ENCODE measurements around the gene ARL5C.

ARL5C gene

DNA sequence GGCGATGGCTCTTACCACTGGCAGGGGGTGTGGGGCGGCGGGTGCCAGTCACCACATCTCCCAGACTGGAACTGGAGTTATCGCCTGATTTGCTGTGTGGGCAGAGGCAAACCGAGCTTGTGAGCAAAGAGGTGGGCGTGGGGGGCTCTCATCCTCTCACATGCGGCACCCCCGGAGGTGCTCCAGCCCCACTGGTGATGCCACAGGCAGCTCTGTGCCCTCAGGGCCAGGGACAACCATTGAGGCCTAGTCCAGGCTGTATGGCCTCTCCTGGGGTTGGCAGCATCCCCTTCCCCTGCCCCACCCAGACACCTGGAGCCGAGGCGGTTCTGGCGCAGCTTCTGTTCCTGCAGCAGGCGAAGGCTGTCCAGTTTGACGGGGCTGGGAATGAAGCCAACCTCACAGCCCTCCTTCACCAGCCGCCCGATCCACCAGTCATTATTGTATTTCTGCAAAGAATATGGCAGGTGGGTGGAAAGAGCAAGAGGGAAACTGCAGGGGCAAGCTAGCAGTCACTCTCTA is 20.6 kb upstream of the ARL5C start:
- Histone ChIP-seq H3K18ac (ENCODE audit: low read length) (no peak overlapping the region), H3K4me2 (ENCODE audit: low read length) (no peak overlapping the region), H4K12ac (ENCODE audit: low read depth, low read length) (no peak overlapping the region), H3K79me1 (ENCODE audit: low read length) (no peaks in the 10 kb centered on the region), H3K27ac (ENCODE audit: low read depth, low read length) (no peak overlapping the region), H3K23ac (ENCODE audit: low read length) (no peak overlapping the region), H3K36me3 (ENCODE audit: control insufficient read depth in 1 of 2, insufficient read depth in 2 of 2, low read length in 2 of 2) (peaks cover 14 to 16% of the 10 kb centered on the region in 2 experiments), H3K27me3 (ENCODE audit: insufficient read depth, low read length) (no peaks in the 10 kb centered on the region), H3K14ac (ENCODE audit: low read length) (no peak overlapping the region), H2AFZ (ENCODE audit: insufficient read depth, low read length, poor library complexity) (no peak overlapping the region), H4K8ac (ENCODE audit: low read depth, low read length) (no peak overlapping the region), H3K79me2 (ENCODE audit: control insufficient read depth, insufficient read depth, low read length, poor library complexity) (no peaks in the 10 kb centered on the region), H3K9ac (ENCODE audit: low read length) (no peak overlapping the region), H2BK120ac (ENCODE audit: insufficient read depth, low read length, poor library complexity) (no peak overlapping the region), H2BK12ac (ENCODE audit: low read length) (no peak overlapping the region), H3K4me3 (ENCODE audit: low read depth, low read length) (no peak overlapping the region), H2BK5ac (ENCODE audit: low read depth, low read length, poor library complexity) (no peak overlapping the region), H4K91ac (ENCODE audit: low read depth, low read length) (no peak overlapping the region), H3K4ac (ENCODE audit: low read depth, low read length) (no peak overlapping the region), H3K9me3 (ENCODE audit: insufficient read depth, low read depth, low read length) (no peaks in the 10 kb centered on the region), H3K4me1 (ENCODE audit: control insufficient read depth in 1 of 2, insufficient read depth in 2 of 2, low read length in 2 of 2) (no peaks in the 10 kb centered on the region), H2AK5ac (ENCODE audit: low read length) (no peak overlapping the region)
- no peak for DNase-seq
- no CpG with 5 or more reads among the region's 15 CpGs for WGBS (ENCODE audit: extremely low coverage, insufficient coverage, insufficient read length)

DNA sequence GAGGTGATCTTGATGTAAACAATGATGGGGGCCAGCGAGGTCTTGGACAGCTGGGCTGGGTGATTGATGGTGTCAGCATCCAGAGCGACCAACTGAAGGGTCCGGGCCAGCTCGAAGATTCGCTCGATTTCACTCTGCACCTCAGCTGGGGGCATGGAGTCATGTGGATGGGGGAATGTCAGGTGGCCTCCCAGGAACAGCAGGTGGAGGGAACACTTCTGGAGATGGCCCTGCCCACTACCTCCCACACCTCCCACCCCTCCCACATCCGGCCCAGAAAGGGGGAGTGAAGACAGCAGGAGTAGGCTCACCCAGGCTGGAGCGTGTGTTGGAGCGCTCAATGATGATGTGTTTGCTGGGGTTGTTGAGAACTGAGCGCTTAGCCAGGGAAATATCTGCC is 17.8 kb upstream of the ARL5C start:
- H4K8ac ChIP-seq (ENCODE audit: low read depth, low read length): no peak overlapping the region
- H2AK5ac ChIP-seq (ENCODE audit: low read length): no peak overlapping the region
- no peaks in the 10 kb centered on the region for H3K79me2 ChIP-seq (ENCODE audit: control insufficient read depth, insufficient read depth, low read length, poor library complexity)
- no peak for DNase-seq
- no peak overlapping the region for H3K9ac ChIP-seq (ENCODE audit: low read length)
- H4K12ac ChIP-seq (ENCODE audit: low read depth, low read length): no peak overlapping the region
- no peak overlapping the region for H3K18ac ChIP-seq (ENCODE audit: low read length)
- H2BK120ac ChIP-seq (ENCODE audit: insufficient read depth, low read length, poor library complexity): no peak overlapping the region
- no peaks in the 10 kb centered on the region for H3K27me3 ChIP-seq (ENCODE audit: insufficient read depth, low read length)
- no peak overlapping the region for H3K4me3 ChIP-seq (ENCODE audit: low read depth, low read length)
- no peaks in the 10 kb centered on the region for H3K79me1 ChIP-seq (ENCODE audit: low read length)
- no peak overlapping the region for H2BK12ac ChIP-seq (ENCODE audit: low read length)
- no peak overlapping the region for H3K23ac ChIP-seq (ENCODE audit: low read length)
- peaks cover 11 to 13% of the 10 kb centered on the region in 2 experiments for H3K36me3 ChIP-seq (ENCODE audit: control insufficient read depth in 1 of 2, insufficient read depth in 2 of 2, low read length in 2 of 2)
- H4K91ac ChIP-seq (ENCODE audit: low read depth, low read length): no peak overlapping the region
- H3K27ac ChIP-seq (ENCODE audit: low read depth, low read length): no peak overlapping the region
- WGBS (ENCODE audit: extremely low coverage, insufficient coverage, insufficient read length): no CpG with 5 or more reads among the region's 10 CpGs
- H2AFZ ChIP-seq (ENCODE audit: insufficient read depth, low read length, poor library complexity): no peak overlapping the region
- H3K4ac ChIP-seq (ENCODE audit: low read depth, low read length): no peak overlapping the region
- H3K4me2 ChIP-seq (ENCODE audit: low read length): no peak overlapping the region
- no peaks in the 10 kb centered on the region for H3K9me3 ChIP-seq (ENCODE audit: insufficient read depth, low read depth, low read length)
- no peaks in the 10 kb centered on the region for H3K4me1 ChIP-seq (ENCODE audit: control insufficient read depth in 1 of 2, insufficient read depth in 2 of 2, low read length in 2 of 2)
- no peak overlapping the region for H3K14ac ChIP-seq (ENCODE audit: low read length)
- H2BK5ac ChIP-seq (ENCODE audit: low read depth, low read length, poor library complexity): no peak overlapping the region

- H4K8ac ChIP-seq (ENCODE audit: low read depth, low read length): no peak overlapping the region
- no peaks in the 10 kb centered on the region for H3K79me2 ChIP-seq (ENCODE audit: control insufficient read depth, insufficient read depth, low read length, poor library complexity)
- peaks cover 11 to 13% of the 10 kb centered on the region in 2 experiments for H3K36me3 ChIP-seq (ENCODE audit: control insufficient read depth in 1 of 2, insufficient read depth in 2 of 2, low read length in 2 of 2)
- no peak overlapping the region for H4K12ac ChIP-seq (ENCODE audit: low read depth, low read length)
- H3K9me3 ChIP-seq (ENCODE audit: insufficient read depth, low read depth, low read length): no peaks in the 10 kb centered on the region
- no peak overlapping the region for H3K4me2 ChIP-seq (ENCODE audit: low read length)
- no peak overlapping the region for H4K91ac ChIP-seq (ENCODE audit: low read depth, low read length)
- WGBS (ENCODE audit: extremely low coverage, insufficient coverage, insufficient read length): no CpG with 5 or more reads among the region's 5 CpGs
- H3K79me1 ChIP-seq (ENCODE audit: low read length): no peaks in the 10 kb centered on the region
- H3K4me1 ChIP-seq (ENCODE audit: control insufficient read depth in 1 of 2, insufficient read depth in 2 of 2, low read length in 2 of 2): no peaks in the 10 kb centered on the region
- H3K4ac ChIP-seq (ENCODE audit: low read depth, low read length): no peak overlapping the region
- no peak overlapping the region for H3K9ac ChIP-seq (ENCODE audit: low read length)
- H3K18ac ChIP-seq (ENCODE audit: low read length): no peak overlapping the region
- no peak overlapping the region for H2BK5ac ChIP-seq (ENCODE audit: low read depth, low read length, poor library complexity)
- peak; percentile 27 to 49 for DNase-seq
- no peak overlapping the region for H3K27ac ChIP-seq (ENCODE audit: low read depth, low read length)
- no peak overlapping the region for H2BK12ac ChIP-seq (ENCODE audit: low read length)
- no peak overlapping the region for H3K4me3 ChIP-seq (ENCODE audit: low read depth, low read length)
- H3K23ac ChIP-seq (ENCODE audit: low read length): no peak overlapping the region
- H3K27me3 ChIP-seq (ENCODE audit: insufficient read depth, low read length): no peaks in the 10 kb centered on the region
- H2AFZ ChIP-seq (ENCODE audit: insufficient read depth, low read length, poor library complexity): no peak overlapping the region
- H3K14ac ChIP-seq (ENCODE audit: low read length): no peak overlapping the region
- no peak overlapping the region for H2BK120ac ChIP-seq (ENCODE audit: insufficient read depth, low read length, poor library complexity)
- H2AK5ac ChIP-seq (ENCODE audit: low read length): no peak overlapping the region
These were observed 17.1 kb upstream of the ARL5C start for GRCh38 chr17:39183045-39183444.

- Histone ChIP-seq H2BK120ac (ENCODE audit: insufficient read depth, low read length, poor library complexity) (no peak overlapping the region), H3K9ac (ENCODE audit: low read length) (no peak overlapping the region), H4K12ac (ENCODE audit: low read depth, low read length) (no peak overlapping the region), H3K27me3 (ENCODE audit: insufficient read depth, low read length) (no peaks in the 10 kb centered on the region), H3K4me1 (ENCODE audit: control insufficient read depth in 1 of 2, insufficient read depth in 2 of 2, low read length in 2 of 2) (no peaks in the 10 kb centered on the region), H3K36me3 (ENCODE audit: control insufficient read depth in 1 of 2, insufficient read depth in 2 of 2, low read length in 2 of 2) (peaks cover 5 to 13% of the 10 kb centered on the region in 2 experiments), H3K9me3 (ENCODE audit: insufficient read depth, low read depth, low read length) (no peaks in the 10 kb centered on the region), H3K14ac (ENCODE audit: low read length) (no peak overlapping the region), H3K18ac (ENCODE audit: low read length) (no peak overlapping the region), H3K4me3 (ENCODE audit: low read depth, low read length) (no peak overlapping the region), H3K79me2 (ENCODE audit: control insufficient read depth, insufficient read depth, low read length, poor library complexity) (no peaks in the 10 kb centered on the region), H4K91ac (ENCODE audit: low read depth, low read length) (no peak overlapping the region), H4K8ac (ENCODE audit: low read depth, low read length) (no peak overlapping the region), H2BK12ac (ENCODE audit: low read length) (no peak overlapping the region), H3K23ac (ENCODE audit: low read length) (no peak overlapping the region), H2BK5ac (ENCODE audit: low read depth, low read length, poor library complexity) (no peak overlapping the region), H3K27ac (ENCODE audit: low read depth, low read length) (no peak overlapping the region), H3K4ac (ENCODE audit: low read depth, low read length) (no peak overlapping the region), H3K4me2 (ENCODE audit: low read length) (no peak overlapping the region), H2AFZ (ENCODE audit: insufficient read depth, low read length, poor library complexity) (no peak overlapping the region), H2AK5ac (ENCODE audit: low read length) (no peak overlapping the region), H3K79me1 (ENCODE audit: low read length) (no peaks in the 10 kb centered on the region)
- no CpG with 5 or more reads among the region's 5 CpGs for WGBS (ENCODE audit: extremely low coverage, insufficient coverage, insufficient read length)
- no peak for DNase-seq
These were observed 15.3 kb upstream of the ARL5C start for GRCh38 chr17:39181303-39181702.
